H9 (cell line): ENCODE results near the gene SLC7A11. TPM values are rescaled to one million over a fixed set of nuclear protein-coding genes. Genes with fewer than 3 reads are reported as not detected.

ENCODE experiments used
- DNase-seq: peaks from one replicate; pipeline ENCODE4 v3.0.0-alpha.2; 2017
- H2AFZ ChIP-seq: one replicate; pipeline ENCODE4 v1.6.1; 2013; ENCODE audit warnings: mild to moderate bottlenecking, low read length, control low read depth, moderate library complexity
- H2AK5ac ChIP-seq: 2 replicates; pipeline ENCODE4 v1.6.1; 2013; ENCODE audit warnings: low read length, control low read depth, mixed read lengths; ENCODE audit not compliant: insufficient read length
- H2BK120ac ChIP-seq: one replicate; pipeline ENCODE4 v1.6.1; 2013; ENCODE audit warnings: low read depth, mild to moderate bottlenecking, low read length, control low read depth, inconsistent platforms; ENCODE audit not compliant: poor library complexity, severe bottlenecking
- H2BK12ac ChIP-seq: 2 replicates; pipeline ENCODE4 v1.6.1; 2013; ENCODE audit warnings: low read length, control low read depth, mixed read lengths, low read depth; ENCODE audit not compliant: insufficient read length
- H2BK15ac ChIP-seq: 2 replicates; pipeline ENCODE4 v1.6.1; 2013; ENCODE audit warnings: low read depth, low read length, control low read depth
- H2BK20ac ChIP-seq: one replicate; pipeline ENCODE4 v1.6.1; 2013; ENCODE audit warnings: low read depth, mild to moderate bottlenecking, low read length, control low read depth, inconsistent platforms; ENCODE audit not compliant: poor library complexity, severe bottlenecking
- H2BK5ac ChIP-seq: 2 replicates; pipeline ENCODE4 v1.6.1; 2013; ENCODE audit warnings: low read length, control low read depth, mixed read lengths; ENCODE audit not compliant: insufficient read length
- H3K14ac ChIP-seq: 2 replicates; pipeline ENCODE4 v1.6.1; 2013; ENCODE audit warnings: low read length, control low read depth; ENCODE audit not compliant: insufficient read depth
- H3K18ac ChIP-seq: 2 replicates; pipeline ENCODE4 v1.6.1; 2013; ENCODE audit warnings: low read depth, mild to moderate bottlenecking, mixed read lengths, low read length, control low read depth; ENCODE audit not compliant: insufficient read length
- H3K23ac ChIP-seq: 2 replicates; pipeline ENCODE4 v1.6.1; 2013; ENCODE audit warnings: low read length, control low read depth, mixed read lengths, low read depth; ENCODE audit not compliant: insufficient read length
- H3K23me2 ChIP-seq: 2 replicates; pipeline ENCODE4 v1.6.1; 2013; ENCODE audit warnings: low read depth, mild to moderate bottlenecking, mixed read lengths, low read length, control low read depth; ENCODE audit not compliant: insufficient read length, poor library complexity, severe bottlenecking
- H3K27ac ChIP-seq: 2 replicates; pipeline ENCODE4 v1.5.1; 2013; ENCODE audit warnings: low read length, control low read depth, mixed read lengths, low read depth; ENCODE audit not compliant: insufficient read length
- H3K27me3 ChIP-seq: 2 replicates; pipeline ENCODE4 v1.6.1; 2013; ENCODE audit warnings: low read length, control low read depth, inconsistent platforms; ENCODE audit not compliant: insufficient read depth
- H3K4ac ChIP-seq: 2 replicates; pipeline ENCODE4 v1.6.1; 2013; ENCODE audit warnings: low read depth, mild to moderate bottlenecking, control low read depth, inconsistent platforms, low read length, moderate library complexity
- H3K4me1 ChIP-seq: 2 replicates; pipeline ENCODE4 v1.6.1; 2013; ENCODE audit warnings: low read length, control low read depth, inconsistent platforms; ENCODE audit not compliant: insufficient read depth
- H3K4me2 ChIP-seq: 2 replicates; pipeline ENCODE4 v1.6.1; 2013; ENCODE audit warnings: low read length, control low read depth, mixed read lengths; ENCODE audit not compliant: insufficient read length, insufficient read depth
- H3K56ac ChIP-seq: 2 replicates; pipeline ENCODE4 v1.6.1; 2013; ENCODE audit warnings: low read depth, mild to moderate bottlenecking, mixed read lengths, low read length, control low read depth; ENCODE audit not compliant: insufficient read length
- H3K79me1 ChIP-seq: 2 replicates; pipeline ENCODE4 v1.6.1; 2013; ENCODE audit warnings: low read depth, mild to moderate bottlenecking, moderate library complexity, low read length, control low read depth, inconsistent platforms; ENCODE audit not compliant: insufficient read depth, poor library complexity, severe bottlenecking
- H3K79me2 ChIP-seq: 2 replicates; pipeline ENCODE4 v1.6.1; 2013; ENCODE audit warnings: low read length, control low read depth, inconsistent platforms; ENCODE audit not compliant: insufficient read depth
- H3K9ac ChIP-seq: 2 replicates; pipeline ENCODE4 v1.6.1; 2013; ENCODE audit warnings: low read length, control low read depth, mixed read lengths; ENCODE audit not compliant: insufficient read length; ENCODE audit errors: extremely low read depth
- H3K9me3 ChIP-seq: one replicate; pipeline ENCODE4 v1.6.1; 2013; ENCODE audit warnings: low read depth, low read length, inconsistent platforms; ENCODE audit not compliant: control insufficient read depth
- H3T11ph ChIP-seq: one replicate; pipeline ENCODE4 v1.6.1; 2013; ENCODE audit warnings: mild to moderate bottlenecking, low read length, control low read depth, inconsistent platforms
- H4K20me1 ChIP-seq: one replicate; pipeline ENCODE4 v1.6.1; 2013; ENCODE audit not compliant: control insufficient read depth, insufficient read length, insufficient read depth
- H4K5ac ChIP-seq: 2 replicates; pipeline ENCODE4 v1.6.1; 2013; ENCODE audit warnings: low read depth, mild to moderate bottlenecking, mixed read lengths, low read length, control low read depth; ENCODE audit not compliant: insufficient read length
- H4K8ac ChIP-seq: replicated peaks from 2 replicates; pipeline ENCODE4 v1.6.1; 2013; ENCODE audit warnings: low read length, control low read depth, mixed read lengths, low read depth; ENCODE audit not compliant: insufficient read length
- H4K91ac ChIP-seq: 2 replicates; pipeline ENCODE4 v1.6.1; 2013; ENCODE audit warnings: low read depth, mild to moderate bottlenecking, moderate library complexity, mixed read lengths, low read length, control low read depth; ENCODE audit not compliant: insufficient read length
- H3K27ac Mint-ChIP-seq, 3 experiments: 2 replicates in 2 of 3; 3 replicates in 1 of 3; pipeline ENCODE4 v1.8.0; 2020 to 2021; ENCODE audit warnings: mixed read lengths in 3 of 3, mild to moderate bottlenecking in 1 of 3, moderate library complexity in 1 of 3
- H3K27me3 Mint-ChIP-seq: 2 replicates; pipeline ENCODE4 v1.8.0; 2021; ENCODE audit warnings: low read depth, mild to moderate bottlenecking, moderate library complexity, mixed read lengths
- H3K36me3 Mint-ChIP-seq, 3 experiments: 2 replicates in 2 of 3; 3 replicates in 1 of 3; pipeline ENCODE4 v1.8.0; 2020 to 2021; ENCODE audit warnings: low read depth in 3 of 3, mixed read lengths in 3 of 3; ENCODE audit not compliant: insufficient read depth in 1 of 3
- H3K4me1 Mint-ChIP-seq, 2 experiments: 2 replicates each; pipeline ENCODE4 v1.8.0; 2020; ENCODE audit warnings: mixed read lengths in 2 of 2
- H3K4me3 Mint-ChIP-seq, 2 experiments: 2 replicates in 1 of 2; 3 replicates in 1 of 2; pipeline ENCODE4 v1.8.0; 2020 to 2021; ENCODE audit warnings: mild to moderate bottlenecking in 2 of 2, mixed read lengths in 2 of 2, moderate library complexity in 1 of 2
- H3K9me3 Mint-ChIP-seq, 2 experiments: 2 replicates in 1 of 2; 3 replicates in 1 of 2; pipeline ENCODE4 v1.8.0; 2020; ENCODE audit warnings: mild to moderate bottlenecking in 2 of 2, mixed read lengths in 2 of 2, moderate library complexity in 1 of 2
- CTCF ChIP-seq: fragments of 200-600 bp; sonication (generic); conservative IDR thresholded peaks from 3 replicates; pipeline ENCODE4 v1.8.0; 2021; ENCODE audit warnings: antibody characterized with exemption, mild to moderate bottlenecking
- WGBS: extraction: QIAGEN DNeasy Blood & Tissue Kit; methylation state at CpG from one replicate; pipeline ENCODE4 v1.1.7; 2013; ENCODE audit warnings: missing lambda C conversion rate, low lambda C conversion rate, mixed read lengths; ENCODE audit not compliant: insufficient read length; ENCODE audit errors: extremely low coverage; 5-methylcytosine and 5-hydroxymethylcytosine counted together
- total RNA-seq: library from RNA; stranded (reverse); gene quantifications from 2 replicates; pipeline ENCODE4 v1.2.1, GENCODE V29; 2021

SLC7A11 gene
- total RNA-seq, 1 experiment from 2014 or later = 19.8 TPM

GRCh38 chr4:138163171-138163570 lies 79.0 kb downstream of the SLC7A11 start:
- no peak overlapping the region for H2BK20ac ChIP-seq
- H3K4me1 ChIP-seq = no peaks in the 10 kb centered on the region
- H4K5ac ChIP-seq = no peak overlapping the region
- no peaks in the 10 kb centered on the region for H4K20me1 ChIP-seq
- no peak overlapping the region for H3K56ac ChIP-seq
- no peak for TF ChIP-seq CTCF
- H3T11ph ChIP-seq = no peak overlapping the region
- no peaks in the 10 kb centered on the region for H3K23me2 ChIP-seq
- H3K4me1 Mint-ChIP-seq = peaks cover 11 to 16% of the 10 kb centered on the region in 2 experiments
- no peaks in the 10 kb centered on the region for H3K36me3 Mint-ChIP-seq
- H2AFZ ChIP-seq = no peak overlapping the region
- no peak overlapping the region for H3K4me3 Mint-ChIP-seq
- no peaks in the 10 kb centered on the region for H3K27me3 ChIP-seq
- H3K4me2 ChIP-seq = no peak overlapping the region
- no CpG with 5 or more reads among the region's 2 CpGs for WGBS
- H4K8ac ChIP-seq = no peak overlapping the region
- no peak overlapping the region for H2BK120ac ChIP-seq
- no peaks in the 10 kb centered on the region for H3K9me3 Mint-ChIP-seq
- no peaks in the 10 kb centered on the region for H3K27me3 Mint-ChIP-seq
- H3K27ac ChIP-seq = no peak overlapping the region
- no peak overlapping the region for H3K9ac ChIP-seq
- H3K79me2 ChIP-seq = no peaks in the 10 kb centered on the region
- H3K9me3 ChIP-seq = no peaks in the 10 kb centered on the region
- H3K27ac Mint-ChIP-seq = no peak overlapping the region; a peak in 1 of 7 replicates
- no peak overlapping the region for H3K23ac ChIP-seq
- H2BK15ac ChIP-seq = no peak overlapping the region
- H2AK5ac ChIP-seq = no peak overlapping the region
- H3K14ac ChIP-seq = no peak overlapping the region
- no peak overlapping the region for H3K18ac ChIP-seq
- no peak overlapping the region for H2BK5ac ChIP-seq
- no peak for DNase-seq
- H2BK12ac ChIP-seq = no peak overlapping the region
- H3K4ac ChIP-seq = no peak overlapping the region
- no peak overlapping the region for H4K91ac ChIP-seq
- H3K79me1 ChIP-seq = no peaks in the 10 kb centered on the region
